ENCODE results near the gene SVIL.
"Not testable (repeated sequence)": the region's sequence is repeated elsewhere in the genome, so short reads cannot be mapped to it uniquely, and the experiment has no call there.

The SVIL gene

GRCh38 chr10:29493697-29494096 lies 141.1 kb downstream of the SVIL start:
- in situ Hi-C loops (cut with HindIII; ENCODE audit: low sequenced_read_pairs) = no loop called here

- in situ Hi-C loops (cut with HindIII; ENCODE audit: low sequenced_read_pairs) = no loop called here
Measured at GRCh38 chr10:29492774-29493173, 142.0 kb downstream of the SVIL start.

GRCh38 chr10:29491918-29492317 lies 142.9 kb downstream of the SVIL start:
- in situ Hi-C loops (cut with HindIII; ENCODE audit: low sequenced_read_pairs) = no loop called here

GRCh38 chr10:29490781-29491280 lies 143.9 kb downstream of the SVIL start:
- in situ Hi-C loops (cut with HindIII; ENCODE audit: low sequenced_read_pairs) = not testable (repeated sequence)

GRCh38 chr10:29488471-29488870 lies 146.3 kb downstream of the SVIL start:
- in situ Hi-C loops (cut with HindIII; ENCODE audit: low sequenced_read_pairs) = not testable (repeated sequence)

GRCh38 chr10:29487884-29488266 lies 146.9 kb downstream of the SVIL start:
- in situ Hi-C loops (cut with HindIII; ENCODE audit: low sequenced_read_pairs) = not testable (repeated sequence)

- in situ Hi-C loops (cut with HindIII; ENCODE audit: low sequenced_read_pairs) = not testable (repeated sequence)
Measured at GRCh38 chr10:29487032-29487883, 147.5 kb downstream of the SVIL start.

- in situ Hi-C loops (cut with HindIII; ENCODE audit: low sequenced_read_pairs) = no loop called here
Measured at GRCh38 chr10:29486433-29486832, 148.3 kb downstream of the SVIL start.

- in situ Hi-C loops (cut with HindIII; ENCODE audit: low sequenced_read_pairs) = not testable (repeated sequence)
Measured at GRCh38 chr10:29484677-29485076, 150.1 kb downstream of the SVIL start.

GRCh38 chr10:29482591-29483431 lies 152.0 kb downstream of the SVIL start:
- in situ Hi-C loops (cut with HindIII; ENCODE audit: low sequenced_read_pairs) = no loop called here

GRCh38 chr10:29481906-29482440 lies 152.8 kb downstream of the SVIL start:
- in situ Hi-C loops (cut with HindIII; ENCODE audit: low sequenced_read_pairs) = no loop called here

GRCh38 chr10:29479981-29480954 lies 154.5 kb downstream of the SVIL start:
- in situ Hi-C loops (cut with HindIII; ENCODE audit: low sequenced_read_pairs) = no loop called here

GRCh38 chr10:29479081-29479925 lies 155.5 kb downstream of the SVIL start:
- in situ Hi-C loops (cut with HindIII; ENCODE audit: low sequenced_read_pairs) = no loop called here

GRCh38 chr10:29473406-29474100 lies 161.2 kb downstream of the SVIL start:
- in situ Hi-C loops (cut with HindIII; ENCODE audit: low sequenced_read_pairs) = no loop called here

GRCh38 chr10:29473087-29473356 lies 161.7 kb downstream of the SVIL start:
- in situ Hi-C loops (cut with HindIII; ENCODE audit: low sequenced_read_pairs) = no loop called here

GRCh38 chr10:29472301-29473086 lies 162.3 kb downstream of the SVIL start:
- in situ Hi-C loops (cut with HindIII; ENCODE audit: low sequenced_read_pairs) = no loop called here

GRCh38 chr10:29471544-29471859 lies 163.3 kb downstream of the SVIL start:
- in situ Hi-C loops (cut with HindIII; ENCODE audit: low sequenced_read_pairs) = no loop called here

- in situ Hi-C loops (cut with HindIII; ENCODE audit: low sequenced_read_pairs) = no loop called here
Measured at GRCh38 chr10:29470843-29471543, 163.8 kb downstream of the SVIL start.

Measured in endothelial cell of hepatic sinusoid (primary cell).